ENCODE results near the gene CALD1.

The CALD1 gene

GRCh38 chr7:134829380-134829986 lies 50.0 kb downstream of the CALD1 start:
- no peak for DNase-seq

- no peak for DNase-seq
Measured at GRCh38 chr7:134831862-134832261, 52.4 kb downstream of the CALD1 start.

GRCh38 chr7:134832367-134832766 lies 52.9 kb downstream of the CALD1 start:
- DNase-seq: no peak

GRCh38 chr7:134834689-134835462 lies 55.4 kb downstream of the CALD1 start:
- DNase-seq: no peak

- no peak for DNase-seq
Measured at GRCh38 chr7:134835463-134835823, 56.0 kb downstream of the CALD1 start.

GRCh38 chr7:134836447-134836846 lies 57.0 kb downstream of the CALD1 start:
- no peak for DNase-seq

- DNase-seq: no peak
Measured at GRCh38 chr7:134839298-134839697, 59.9 kb downstream of the CALD1 start.

- no peak for DNase-seq
Measured at GRCh38 chr7:134842062-134842461, 62.6 kb downstream of the CALD1 start.

GRCh38 chr7:134842886-134843430 lies 63.5 kb downstream of the CALD1 start:
- DNase-seq: no peak

GRCh38 chr7:134844200-134844599 lies 64.8 kb downstream of the CALD1 start:
- no peak for DNase-seq

GRCh38 chr7:134845461-134845860 lies 66.0 kb downstream of the CALD1 start:
- DNase-seq: no peak

GRCh38 chr7:134847851-134848588 lies 68.6 kb downstream of the CALD1 start:
- no peak for DNase-seq

GRCh38 chr7:134850066-134850465 lies 70.6 kb downstream of the CALD1 start:
- no peak for DNase-seq

GRCh38 chr7:134851141-134851540 lies 71.7 kb downstream of the CALD1 start:
- DNase-seq: no peak

GRCh38 chr7:134852625-134853024 lies 73.2 kb downstream of the CALD1 start:
- DNase-seq: no peak

GRCh38 chr7:134854816-134855215 lies 75.4 kb downstream of the CALD1 start:
- no peak for DNase-seq

GRCh38 chr7:134855442-134855841 lies 76.0 kb downstream of the CALD1 start:
- DNase-seq: no peak

GRCh38 chr7:134856091-134856490 lies 76.7 kb downstream of the CALD1 start:
- no peak for DNase-seq

- DNase-seq: no peak
Measured at GRCh38 chr7:134856691-134857090, 77.3 kb downstream of the CALD1 start.

- no peak for DNase-seq
Measured at GRCh38 chr7:134857958-134858357, 78.5 kb downstream of the CALD1 start.

GRCh38 chr7:134859783-134860182 lies 80.3 kb downstream of the CALD1 start:
- DNase-seq: no peak

- no peak for DNase-seq
Measured at GRCh38 chr7:134865001-134865845, 85.8 kb downstream of the CALD1 start.

- no peak for DNase-seq
Measured at GRCh38 chr7:134866617-134867016, 87.2 kb downstream of the CALD1 start.

Data from NCI-H1105 (cell line).